OCI-M2 (cell line): Measurements from ENCODE around the gene ARL17A.
"Not testable (repeated sequence)": the region's sequence is repeated elsewhere in the genome, so short reads cannot be mapped to it uniquely, and the experiment has no call there.

Experiments used
- DNase-seq: peaks from one replicate; lab custom pipeline; 2025; ENCODE audit not compliant: unreplicated experiment; lab: John Stamatoyannopoulos, UW

Gene ARL17A

DNA sequence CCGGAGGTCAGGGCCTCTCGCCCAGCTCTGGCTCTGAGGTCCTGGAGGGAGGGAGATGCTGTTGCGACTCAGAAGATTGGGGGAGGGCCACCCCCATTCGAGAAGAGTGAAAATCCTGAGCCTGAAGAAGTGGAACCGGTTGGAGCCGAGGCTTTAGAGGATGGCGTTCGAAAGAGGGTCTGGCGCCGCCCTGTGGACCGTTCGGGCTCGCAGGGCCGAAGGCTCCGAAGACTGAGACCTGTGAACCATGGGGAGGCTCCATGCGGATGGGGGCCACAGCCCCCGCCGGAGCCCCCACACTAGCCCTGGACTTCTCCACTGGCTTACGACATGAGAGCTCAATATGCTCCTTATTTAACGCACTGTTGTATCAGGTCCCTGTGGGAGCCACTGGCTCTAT, 20.3 kb downstream of the ARL17A start:
- DNase-seq: not testable (repeated sequence)

DNA sequence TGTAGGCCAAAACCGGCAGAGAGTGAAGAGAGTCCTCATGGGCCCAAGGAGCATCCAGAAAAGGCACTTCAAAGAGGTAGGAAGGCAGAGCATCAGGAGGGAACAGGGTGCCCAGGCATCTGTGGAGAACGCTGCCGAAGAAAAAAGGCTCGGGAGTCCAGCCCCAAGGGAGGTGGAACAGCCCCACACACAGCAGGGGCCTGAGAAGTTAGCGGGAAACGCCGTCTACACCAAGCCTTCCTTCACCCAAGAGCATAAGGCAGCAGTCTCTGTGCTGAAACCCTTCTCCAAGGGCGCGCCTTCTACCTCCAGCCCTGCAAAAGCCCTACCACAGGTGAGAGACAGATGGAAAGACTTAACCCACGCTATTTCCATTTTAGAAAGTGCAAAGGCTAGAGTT, 30.9 kb downstream of the ARL17A start:
- DNase-seq: not testable (repeated sequence)

DNA sequence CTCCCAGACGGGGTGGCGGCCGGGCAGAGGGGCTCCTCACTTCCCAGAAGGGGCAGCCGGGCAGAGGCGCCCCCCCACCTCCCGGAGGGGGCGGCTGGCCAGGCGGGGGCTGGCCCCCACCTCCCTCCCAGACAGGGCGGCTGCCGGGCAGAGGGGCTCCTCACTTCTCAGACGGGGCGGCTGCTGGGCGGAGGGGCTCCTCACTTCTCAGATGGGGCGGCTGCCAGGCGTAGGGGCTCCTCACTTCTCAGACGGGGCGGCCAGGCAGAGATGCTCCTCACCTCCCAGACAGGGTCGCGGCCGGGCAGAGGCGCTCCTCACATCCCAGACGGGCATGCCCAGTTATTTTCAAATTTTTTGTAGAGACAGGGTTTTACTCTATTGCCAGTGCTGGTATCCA, 44.8 kb downstream of the ARL17A start:
- not testable (repeated sequence) for DNase-seq

DNA sequence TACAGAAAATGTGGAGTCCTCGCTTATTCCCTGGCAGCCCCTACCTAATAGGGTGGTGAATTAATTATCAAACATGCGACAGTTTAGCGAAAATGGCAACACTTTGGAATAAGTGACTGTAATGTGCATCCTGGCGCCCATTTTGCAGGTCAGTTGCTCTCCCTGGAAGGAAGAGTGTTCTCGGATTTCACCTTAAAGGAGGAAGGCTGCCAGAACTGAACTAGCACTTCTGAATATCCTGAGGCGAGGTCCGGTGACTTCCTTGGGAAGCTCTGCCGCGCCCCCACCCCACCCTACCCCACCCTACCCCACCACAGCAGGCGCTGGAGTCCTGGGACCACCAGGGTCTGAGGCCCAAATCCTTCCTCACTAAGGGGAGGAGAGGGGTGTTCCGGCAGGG, 67.3 kb downstream of the ARL17A start, which contains the start of gene LRRC37A2:
LRRC37A2 (plus strand) TSS at position 301 of the 400 bp plus-strand sequence. CDS start 245 bp downstream, outside the sequence.
- DNase-seq: not testable (repeated sequence)

DNA sequence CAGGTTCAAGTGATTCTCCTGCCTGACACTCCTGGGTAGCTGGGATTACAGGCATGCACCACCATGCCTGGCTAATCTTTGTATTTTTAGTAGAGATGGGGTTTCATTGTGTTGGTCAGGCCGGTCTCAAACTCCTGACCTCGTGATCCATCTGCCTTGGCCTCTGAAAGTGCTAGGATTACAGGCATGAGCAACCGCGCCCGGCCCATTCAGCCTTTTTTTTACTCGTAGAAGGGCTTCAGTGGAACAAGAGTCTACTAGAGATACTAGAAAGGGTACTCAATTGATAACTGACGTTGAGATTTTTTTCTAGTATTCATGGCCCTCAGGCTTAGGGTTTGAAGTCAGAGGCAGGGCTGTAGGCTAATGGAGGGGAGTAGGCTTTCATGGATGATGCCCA, 73.6 kb downstream of the ARL17A start:
- not testable (repeated sequence) for DNase-seq

DNA sequence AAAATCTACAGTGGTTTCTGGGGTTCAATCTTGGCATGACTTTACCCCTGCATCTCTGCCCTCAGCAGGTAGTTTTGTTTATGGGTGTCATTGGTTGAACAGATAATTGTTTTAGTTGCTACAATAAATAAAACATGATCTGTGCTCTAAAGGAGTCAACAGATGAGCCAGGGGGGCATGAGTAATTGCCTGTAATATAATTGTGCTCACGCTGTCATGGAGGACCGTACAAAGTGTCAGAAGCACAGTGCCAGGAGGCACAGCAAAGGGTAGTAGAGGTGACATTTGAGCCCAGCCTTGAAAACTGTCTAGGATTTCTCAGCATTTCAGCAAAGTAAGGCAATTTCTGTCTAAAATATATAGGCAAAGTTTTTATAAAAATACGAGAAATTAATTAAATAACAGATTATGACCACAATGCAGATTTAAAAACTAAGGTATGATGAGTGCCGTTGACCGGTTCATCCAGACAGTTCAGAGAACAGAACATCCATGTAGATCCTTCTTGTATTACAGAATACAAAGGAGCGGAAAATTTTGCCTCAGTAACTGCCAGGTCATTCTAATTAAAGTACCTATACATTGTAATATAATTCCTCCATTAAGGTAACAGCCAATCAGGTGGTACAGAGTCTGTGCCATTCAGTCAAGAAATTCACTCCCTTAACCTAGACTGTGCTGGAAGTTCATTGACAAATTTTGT, 79.9 kb downstream of the ARL17A start:
- not testable (repeated sequence) for DNase-seq

DNA sequence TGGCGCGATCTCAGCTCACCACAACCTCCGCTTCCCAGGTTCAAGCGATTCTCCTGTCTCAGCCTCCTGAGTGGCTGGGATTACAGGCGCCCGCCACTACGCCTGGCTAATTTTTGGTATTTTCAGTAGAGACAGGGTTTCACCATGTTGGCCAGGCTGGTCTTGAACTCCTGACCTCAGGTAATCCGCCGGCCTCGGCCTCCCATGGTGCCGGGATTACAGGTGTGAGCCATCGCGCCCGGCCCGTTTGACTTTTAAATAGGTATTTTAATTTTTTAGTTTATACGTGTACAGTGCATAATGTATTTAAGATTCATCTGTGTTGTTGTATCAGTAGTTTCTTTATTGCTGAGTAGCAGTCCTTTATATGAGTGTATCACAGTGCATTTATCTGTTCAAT, 87.5 kb downstream of the ARL17A start:
- DNase-seq: not testable (repeated sequence)

DNA sequence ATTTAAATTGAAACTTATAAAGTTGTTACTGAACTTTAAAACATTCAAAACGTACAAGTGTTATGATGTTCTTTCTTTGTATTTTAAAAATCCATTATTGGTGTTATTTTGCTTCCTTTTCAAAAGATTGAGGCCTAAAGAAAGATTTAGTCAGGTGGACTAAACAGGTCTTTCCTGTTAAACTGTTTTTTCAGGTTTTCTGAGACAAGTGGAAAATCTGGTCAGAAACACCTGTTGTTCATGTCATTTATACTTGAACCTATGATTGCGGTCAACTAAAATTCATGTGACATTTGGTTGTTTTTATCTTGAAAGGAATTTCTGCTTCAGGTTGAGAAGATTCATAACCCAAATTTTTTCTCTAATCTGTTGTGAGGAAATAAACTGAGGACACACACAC, 98.2 kb downstream of the ARL17A start:
- not testable (repeated sequence) for DNase-seq

DNA sequence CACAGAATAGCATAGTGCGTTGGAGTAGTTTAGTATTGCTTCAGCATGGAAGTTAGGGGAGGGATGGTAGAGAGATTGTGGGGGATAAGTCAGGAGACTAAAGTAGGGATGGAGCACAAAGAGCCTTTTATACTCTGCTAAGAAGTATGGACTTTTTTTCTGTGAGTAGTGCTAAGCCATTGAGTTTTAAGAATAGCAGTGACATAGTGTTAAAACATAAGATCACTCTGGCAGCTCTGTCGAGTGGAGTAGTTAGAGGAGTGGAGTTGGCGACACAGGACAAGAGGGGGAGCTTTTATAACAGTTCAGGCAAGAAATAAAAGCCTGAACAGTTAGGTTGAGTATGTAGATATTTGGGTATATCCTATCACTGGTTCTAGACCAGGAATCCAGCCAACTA, 100.7 kb downstream of the ARL17A start:
- DNase-seq: not testable (repeated sequence)

DNA sequence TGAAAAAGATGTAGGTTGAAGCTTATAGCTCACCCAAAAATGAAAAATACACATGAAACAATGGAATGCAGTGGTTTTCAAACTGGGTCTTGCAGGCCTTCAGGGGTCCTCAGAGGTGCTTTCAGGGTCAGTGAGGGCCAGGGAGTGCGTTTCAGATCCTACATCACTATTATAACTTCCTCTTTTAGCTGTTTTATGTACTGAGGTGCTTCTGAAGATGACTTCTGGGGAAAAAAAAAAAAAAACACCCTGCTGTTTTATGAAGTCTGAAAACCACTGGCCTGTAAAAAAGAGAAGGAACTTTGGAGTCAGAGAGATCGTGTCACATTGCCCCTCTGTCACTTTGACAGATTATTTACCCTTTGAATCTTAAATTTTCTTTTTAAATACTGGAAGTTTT, 103.9 kb downstream of the ARL17A start:
- DNase-seq: not testable (repeated sequence)

DNA sequence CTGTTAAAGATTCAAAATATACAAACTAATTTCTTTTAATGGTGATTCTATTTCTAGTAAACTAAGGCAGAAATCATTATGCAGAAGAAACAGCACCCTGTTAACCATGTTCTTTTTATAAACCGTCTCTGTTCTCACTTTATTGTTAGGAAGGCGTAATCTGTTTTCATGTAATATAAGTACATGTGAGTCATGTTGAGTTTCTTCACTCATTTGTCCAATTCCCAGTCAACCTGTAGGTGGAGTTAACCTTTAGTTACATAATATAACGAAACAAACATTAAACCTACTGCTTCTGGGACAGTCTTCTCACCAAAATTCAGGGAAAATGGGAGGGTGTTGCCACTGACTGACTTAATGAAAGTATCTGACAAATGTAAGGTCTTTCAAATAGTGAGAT, 105.0 kb downstream of the ARL17A start:
- DNase-seq: not testable (repeated sequence)

DNA sequence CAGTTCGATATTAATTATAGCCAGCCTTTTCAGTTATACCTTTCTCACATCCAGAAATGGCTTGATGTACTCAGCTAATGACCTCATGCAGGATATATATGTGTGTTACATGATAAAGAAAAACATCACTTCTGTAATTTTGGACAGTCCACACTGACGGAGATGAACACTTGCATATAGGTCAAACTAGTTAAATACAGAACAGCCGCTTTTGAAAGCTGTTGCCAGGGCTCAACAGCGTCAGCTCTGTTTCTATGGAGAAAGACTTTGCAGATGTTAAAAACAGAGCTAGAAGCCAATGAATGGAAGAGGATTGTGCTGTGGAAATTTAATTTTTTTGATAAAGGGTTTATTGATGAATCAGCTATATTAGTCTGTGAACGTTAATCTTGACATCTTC, 111.9 kb downstream of the ARL17A start:
- not testable (repeated sequence) for DNase-seq
